ENCODE data around the gene CCP110. TPM values are rescaled to one million over a fixed set of nuclear protein-coding genes. Genes with fewer than 3 reads are reported as not detected.

CCP110 gene
- total and polyA plus RNA-seq, 2 of the 13 experiments (the other 11 are each of a cell fraction or from before 2014, with no cell fraction given), result 10.0 to 11.1 TPM

DNA sequence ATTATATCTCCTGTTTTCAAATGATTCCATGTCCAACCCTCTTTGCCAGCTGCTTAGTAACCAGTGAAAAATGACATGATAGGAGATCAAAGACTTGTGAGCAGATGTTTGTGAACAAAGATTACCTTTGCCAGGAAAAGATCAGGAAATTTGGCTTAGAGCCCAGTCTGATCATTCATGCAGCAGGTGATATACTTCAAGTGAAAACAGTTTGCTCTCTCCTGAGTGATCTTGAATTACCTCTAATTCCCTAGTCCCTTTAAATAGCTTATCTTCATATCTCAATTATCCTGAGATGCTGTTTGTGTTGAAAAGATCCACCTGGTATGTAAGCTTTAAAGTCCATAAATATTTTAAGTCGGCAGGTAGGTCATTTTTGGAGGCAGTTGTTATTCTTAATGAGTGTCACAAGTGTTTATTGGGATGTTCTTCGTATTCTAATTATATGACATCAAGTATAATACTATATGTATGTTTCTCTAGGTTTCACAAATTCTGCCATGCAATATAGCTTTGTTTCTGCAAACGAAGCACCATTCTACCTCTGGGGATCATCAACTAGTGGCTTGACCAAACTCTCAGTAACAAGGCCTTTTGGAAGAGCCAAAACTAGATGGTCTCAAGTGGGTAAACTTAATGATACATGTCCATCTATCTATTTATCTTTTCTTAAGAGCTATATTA, 18.5 kb downstream of the CCP110 start (continued):
- TF ChIP-seq, protein P1, sequence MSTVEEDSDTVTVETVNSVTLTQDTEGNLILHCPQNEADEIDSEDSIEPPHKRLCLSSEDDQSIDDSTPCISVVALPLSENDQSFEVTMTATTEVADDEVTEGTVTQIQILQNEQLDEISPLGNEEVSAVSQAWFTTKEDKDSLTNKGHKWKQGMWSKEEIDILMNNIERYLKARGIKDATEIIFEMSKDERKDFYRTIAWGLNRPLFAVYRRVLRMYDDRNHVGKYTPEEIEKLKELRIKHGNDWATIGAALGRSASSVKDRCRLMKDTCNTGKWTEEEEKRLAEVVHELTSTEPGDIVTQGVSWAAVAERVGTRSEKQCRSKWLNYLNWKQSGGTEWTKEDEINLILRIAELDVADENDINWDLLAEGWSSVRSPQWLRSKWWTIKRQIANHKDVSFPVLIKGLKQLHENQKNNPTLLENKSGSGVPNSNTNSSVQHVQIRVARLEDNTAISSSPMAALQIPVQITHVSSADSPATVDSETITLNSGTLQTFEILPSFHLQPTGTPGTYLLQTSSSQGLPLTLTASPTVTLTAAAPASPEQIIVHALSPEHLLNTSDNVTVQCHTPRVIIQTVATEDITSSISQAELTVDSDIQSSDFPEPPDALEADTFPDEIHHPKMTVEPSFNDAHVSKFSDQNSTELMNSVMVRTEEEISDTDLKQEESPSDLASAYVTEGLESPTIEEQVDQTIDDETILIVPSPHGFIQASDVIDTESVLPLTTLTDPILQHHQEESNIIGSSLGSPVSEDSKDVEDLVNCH (CRISPR knock-in tag; IDR thresholded peaks at IDR 0.05), result peak; percentile 77; the same call in 1 of the 2 replicates
- TF ChIP-seq ZNF891 (CRISPR knock-in tag; IDR thresholded peaks at IDR 0.05) (no peak), POLR2G (IDR thresholded peaks at IDR 0.05; ENCODE audit: low read depth, low read length) (no peak), ZNF343 (CRISPR knock-in tag; IDR thresholded peaks at IDR 0.05) (no peak), HCFC1 (IDR thresholded peaks at IDR 0.05; ENCODE audit: low read depth, low read length) (no peak), ZNF878 (CRISPR knock-in tag; IDR thresholded peaks at IDR 0.05) (peak; percentile 72; the same call in 1 of the 2 replicates), WIZ (CRISPR knock-in tag; IDR thresholded peaks at IDR 0.05) (no peak), MIER2 (CRISPR knock-in tag; IDR thresholded peaks at IDR 0.05) (0 out of 2 replicates have a peak, but pooled peaks have one; percentile 74), DPF2 (CRISPR knock-in tag; IDR thresholded peaks at IDR 0.05; ENCODE audit: borderline replicate concordance, low read depth) (peak; percentile 94), ZNF577 (CRISPR knock-in tag; IDR thresholded peaks at IDR 0.05; ENCODE audit: borderline replicate concordance, low read depth) (peak; percentile 68; the same call in 1 of the 2 replicates), ZFP90 (CRISPR knock-in tag; IDR thresholded peaks at IDR 0.05; ENCODE audit: borderline replicate concordance) (peak; percentile 55; the same call in 1 of the 2 replicates), ZNF629 (CRISPR knock-in tag; conservative IDR thresholded peaks at IDR 0.05) (no peak), RFXAP (CRISPR knock-in tag; IDR thresholded peaks at IDR 0.05; ENCODE audit: borderline replicate concordance) (peak; percentile 75; the same call in 1 of the 2 replicates), SKI (IDR thresholded peaks at IDR 0.05; ENCODE audit: partially characterized antibody) (no peak), MZF1 (CRISPR knock-in tag; IDR thresholded peaks at IDR 0.05; ENCODE audit: borderline replicate concordance) (no peak), SP140L (CRISPR knock-in tag; IDR thresholded peaks at IDR 0.05; ENCODE audit: borderline replicate concordance) (no peak), MATR3 (CRISPR knock-in tag; IDR thresholded peaks at IDR 0.05) (no peak)
- TF ChIP-seq, protein P2, sequence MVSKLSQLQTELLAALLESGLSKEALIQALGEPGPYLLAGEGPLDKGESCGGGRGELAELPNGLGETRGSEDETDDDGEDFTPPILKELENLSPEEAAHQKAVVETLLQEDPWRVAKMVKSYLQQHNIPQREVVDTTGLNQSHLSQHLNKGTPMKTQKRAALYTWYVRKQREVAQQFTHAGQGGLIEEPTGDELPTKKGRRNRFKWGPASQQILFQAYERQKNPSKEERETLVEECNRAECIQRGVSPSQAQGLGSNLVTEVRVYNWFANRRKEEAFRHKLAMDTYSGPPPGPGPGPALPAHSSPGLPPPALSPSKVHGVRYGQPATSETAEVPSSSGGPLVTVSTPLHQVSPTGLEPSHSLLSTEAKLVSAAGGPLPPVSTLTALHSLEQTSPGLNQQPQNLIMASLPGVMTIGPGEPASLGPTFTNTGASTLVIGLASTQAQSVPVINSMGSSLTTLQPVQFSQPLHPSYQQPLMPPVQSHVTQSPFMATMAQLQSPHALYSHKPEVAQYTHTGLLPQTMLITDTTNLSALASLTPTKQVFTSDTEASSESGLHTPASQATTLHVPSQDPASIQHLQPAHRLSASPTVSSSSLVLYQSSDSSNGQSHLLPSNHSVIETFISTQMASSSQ (IDR thresholded peaks at IDR 0.05; ENCODE audit: low read depth), result peak; percentile 58
- TF ChIP-seq, protein P2 (CRISPR knock-in tag; IDR thresholded peaks at IDR 0.05; ENCODE audit: borderline replicate concordance), result peak; percentile 78; the same call in 1 of the 2 replicates
- TF ChIP-seq, protein P3, sequence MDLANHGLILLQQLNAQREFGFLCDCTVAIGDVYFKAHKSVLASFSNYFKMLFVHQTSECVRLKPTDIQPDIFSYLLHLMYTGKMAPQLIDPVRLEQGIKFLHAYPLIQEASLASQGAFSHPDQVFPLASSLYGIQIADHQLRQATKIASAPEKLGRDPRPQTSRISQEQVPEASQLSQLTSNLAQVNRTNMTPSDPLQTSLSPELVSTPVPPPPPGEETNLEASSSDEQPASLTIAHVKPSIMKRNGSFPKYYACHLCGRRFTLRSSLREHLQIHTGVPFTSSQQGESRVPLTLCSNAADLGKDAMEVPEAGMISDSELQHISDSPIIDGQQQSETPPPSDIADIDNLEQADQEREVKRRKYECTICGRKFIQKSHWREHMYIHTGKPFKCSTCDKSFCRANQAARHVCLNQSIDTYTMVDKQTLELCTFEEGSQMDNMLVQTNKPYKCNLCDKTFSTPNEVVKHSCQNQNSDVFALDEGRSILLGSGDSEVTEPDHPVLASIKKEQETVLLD (CRISPR knock-in tag; IDR thresholded peaks at IDR 0.05; ENCODE audit: low read depth), result no peak
